ENCODE measurements around the gene GRID1.

The GRID1 gene

DNA sequence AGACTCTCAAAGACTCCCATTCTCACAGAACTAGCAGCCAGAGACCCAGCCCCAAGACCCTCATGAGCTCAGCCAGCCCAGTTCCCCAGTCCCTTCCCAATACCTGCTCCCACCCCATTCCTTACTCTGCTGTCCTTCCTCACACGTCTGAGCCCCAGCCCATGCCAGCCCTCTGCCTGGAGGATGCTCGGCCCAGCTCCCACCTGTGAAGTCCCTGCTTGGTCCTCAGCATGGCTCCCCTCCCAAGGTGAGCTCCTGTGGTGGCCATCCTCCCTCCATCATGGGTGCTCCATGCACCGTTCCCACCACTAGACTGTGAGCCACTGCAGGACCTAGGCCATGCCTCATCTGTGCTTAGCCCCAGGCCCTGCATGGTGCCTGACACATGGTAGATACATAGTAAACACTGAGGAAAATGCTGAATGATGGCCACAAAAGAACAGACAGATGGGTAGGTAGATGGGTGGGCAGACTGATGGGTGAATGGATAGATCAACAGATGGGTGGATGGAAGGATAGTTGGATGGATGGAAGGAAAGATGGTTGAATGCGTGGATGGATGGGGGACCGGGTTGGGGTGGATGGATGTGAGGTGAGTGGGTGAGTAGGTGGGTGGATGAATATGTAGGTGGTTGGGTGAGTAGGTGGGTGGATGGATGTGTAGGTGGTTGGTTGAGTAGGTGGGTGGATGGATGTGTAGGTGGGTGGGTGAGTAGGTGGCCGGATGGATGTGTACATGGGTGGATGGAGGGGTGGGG lies 138.9 kb downstream of the GRID1 start:
- no peak for DNase-seq (ENCODE audit: low read depth)

DNA sequence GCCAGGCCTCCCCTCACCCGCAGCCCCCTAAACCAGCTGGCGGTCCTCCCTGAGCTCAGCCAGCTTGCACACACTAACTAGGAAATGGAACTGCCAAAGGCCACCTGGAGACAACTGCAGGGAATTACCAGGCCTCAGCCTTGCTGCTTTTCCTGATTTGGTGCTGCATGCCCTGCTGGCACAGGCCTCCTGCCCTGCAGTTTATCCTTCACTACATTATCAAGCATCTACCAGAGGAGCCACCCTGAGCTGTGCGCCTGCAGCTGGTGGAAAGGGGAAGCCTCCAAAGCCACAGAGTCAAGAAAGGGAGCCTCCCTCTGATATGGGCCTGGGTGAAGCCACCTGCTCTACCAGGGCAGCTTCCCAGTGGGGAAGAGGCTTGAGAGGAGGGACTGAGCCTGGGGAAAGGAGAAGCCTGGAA lies 139.8 kb downstream of the GRID1 start:
- no peak for DNase-seq (ENCODE audit: low read depth)

DNA sequence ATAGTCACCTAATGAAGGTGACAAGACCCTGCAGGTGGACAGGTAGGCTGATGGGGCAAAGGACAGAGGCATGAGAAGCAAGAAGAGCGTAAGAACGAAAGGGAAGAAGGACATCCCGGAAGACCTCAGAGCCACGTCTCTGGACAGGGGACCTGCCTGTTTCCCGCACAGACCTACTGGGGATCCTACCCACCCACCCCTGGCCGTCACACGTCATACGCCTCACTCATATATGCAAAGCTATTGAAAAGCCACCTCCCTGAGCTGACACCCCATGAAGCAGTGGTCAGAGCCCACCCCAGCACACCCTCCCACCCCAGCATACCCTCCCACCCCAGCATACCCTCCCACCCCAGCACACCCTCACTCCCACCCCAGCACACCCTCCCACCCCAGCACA lies 140.6 kb downstream of the GRID1 start:
- DNase-seq (ENCODE audit: low read depth), result no peak

DNA sequence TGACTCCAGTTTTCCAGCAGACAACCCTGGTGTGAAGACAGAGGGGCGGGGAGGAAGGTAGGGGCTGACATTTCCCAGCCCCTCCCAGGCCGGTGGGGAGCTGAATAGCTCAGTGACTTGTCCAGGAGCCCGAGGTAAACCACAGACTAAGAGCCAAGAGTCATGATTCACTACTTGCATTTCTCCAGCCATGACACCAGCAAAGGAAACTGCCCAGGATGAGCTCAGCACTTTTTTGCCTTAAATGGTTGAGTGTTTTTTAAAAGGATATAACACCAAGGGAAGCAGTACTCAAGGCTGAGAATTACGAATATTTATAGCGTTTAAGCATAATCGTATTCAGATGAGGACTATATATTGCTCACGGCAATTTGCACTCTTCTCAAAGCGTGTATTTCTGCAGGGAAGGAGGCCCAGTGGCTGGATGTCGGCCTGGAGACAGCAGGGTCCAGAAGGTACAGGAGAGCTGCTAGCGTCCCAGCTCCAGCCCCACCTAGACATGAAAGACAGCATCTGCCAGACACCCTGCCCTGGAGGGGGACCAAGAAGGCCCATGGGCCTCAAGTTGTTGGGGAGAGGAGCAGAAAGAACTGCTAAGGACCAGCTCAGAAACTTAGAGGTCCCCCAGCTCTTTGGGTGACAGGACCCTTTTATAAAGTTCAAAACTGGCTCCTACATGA lies 141.4 kb downstream of the GRID1 start:
- DNase-seq (ENCODE audit: low read depth), result no peak

DNA sequence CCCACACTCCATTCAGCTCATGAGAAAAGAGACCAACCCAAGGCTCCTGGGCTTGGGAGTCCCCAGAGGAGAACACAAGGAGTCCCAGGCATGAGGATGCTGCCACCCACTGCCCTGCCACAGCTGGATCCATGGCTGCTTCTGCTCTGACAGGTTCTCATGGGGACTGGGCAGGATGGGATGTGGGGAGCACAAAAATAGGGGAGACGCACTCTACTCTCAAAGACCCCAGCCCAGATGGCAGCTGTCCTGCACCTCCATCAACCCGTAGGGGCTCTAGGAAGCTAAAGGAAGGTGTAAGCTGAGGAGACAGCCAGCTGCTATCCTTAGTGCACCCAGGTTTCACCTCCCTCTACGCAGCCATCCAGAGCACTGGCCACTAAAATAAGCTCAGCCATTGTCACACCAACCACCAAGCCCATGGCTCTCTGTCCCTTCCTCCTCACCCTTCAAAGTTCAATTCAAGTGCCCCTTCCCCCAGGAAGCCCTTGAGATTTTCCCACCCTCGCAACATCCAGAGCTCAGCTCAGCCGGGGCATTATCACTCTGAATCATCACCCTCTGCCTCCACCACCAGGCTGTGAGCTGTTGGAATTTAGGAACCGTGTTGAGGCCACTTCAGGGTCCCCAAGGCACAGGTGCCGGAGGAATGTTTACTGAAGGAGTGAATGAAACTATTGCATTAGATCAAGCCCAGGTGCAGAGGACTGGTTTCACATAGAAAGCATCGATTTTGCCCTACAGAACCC lies 142.1 kb downstream of the GRID1 start:
- DNase-seq (ENCODE audit: low read depth), result no peak

DNA sequence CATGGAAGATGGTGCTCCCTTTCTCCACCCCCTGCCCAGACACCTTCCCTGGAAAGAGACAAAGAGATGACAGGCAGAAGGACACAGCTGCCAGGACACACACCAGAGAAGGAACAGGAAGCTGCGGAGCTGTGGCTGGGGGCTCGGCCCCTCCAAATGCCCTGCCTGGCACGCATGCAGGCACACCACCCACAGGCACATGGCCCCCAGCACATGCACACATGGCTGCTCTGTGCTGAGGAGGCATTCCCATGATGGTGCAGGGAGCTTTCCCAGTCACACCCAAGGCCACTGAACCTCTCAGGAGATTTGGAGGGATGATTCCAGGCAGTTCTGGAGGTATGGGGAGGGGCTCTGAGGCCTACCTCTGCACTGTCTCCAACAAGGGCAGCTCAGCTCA lies 143.3 kb downstream of the GRID1 start:
- DNase-seq (ENCODE audit: low read depth), result no peak

DNA sequence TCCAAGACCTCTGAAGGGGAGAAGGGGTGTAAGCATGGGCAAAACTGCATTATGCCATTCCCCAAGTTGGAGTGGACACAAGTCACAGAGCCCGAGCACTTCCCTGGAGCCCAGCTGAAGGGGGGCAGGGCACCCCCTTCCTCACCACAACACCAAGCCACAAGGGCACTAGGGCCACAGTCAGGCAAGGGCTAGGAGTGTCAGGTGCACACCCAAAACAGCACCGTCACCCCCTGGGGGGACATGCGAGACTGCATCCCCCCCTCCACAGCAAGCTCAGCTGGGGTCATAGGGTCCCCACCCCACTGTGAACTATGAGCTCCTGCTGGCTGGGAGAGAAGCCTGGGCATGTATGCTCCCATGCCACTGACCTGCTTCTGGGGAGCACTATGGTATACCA lies 143.9 kb downstream of the GRID1 start:
- DNase-seq (ENCODE audit: low read depth), result no peak

DNA sequence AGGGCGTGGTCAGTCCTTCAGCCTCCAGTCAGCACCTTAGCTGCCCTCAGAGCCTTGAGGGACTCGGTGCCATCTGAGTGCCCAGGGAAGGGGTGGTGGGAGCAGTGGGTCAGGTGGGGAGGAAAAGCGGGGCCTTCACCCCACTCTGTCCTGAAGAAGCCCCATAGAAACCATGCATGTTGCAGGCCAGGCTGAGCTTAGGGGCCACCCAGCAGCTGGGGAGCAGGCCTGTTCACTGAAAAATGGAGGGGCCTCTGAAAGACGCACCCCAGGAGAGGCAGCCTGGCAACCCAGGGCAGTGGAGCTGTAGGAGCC lies 144.3 kb downstream of the GRID1 start:
- no peak for DNase-seq (ENCODE audit: low read depth)

DNA sequence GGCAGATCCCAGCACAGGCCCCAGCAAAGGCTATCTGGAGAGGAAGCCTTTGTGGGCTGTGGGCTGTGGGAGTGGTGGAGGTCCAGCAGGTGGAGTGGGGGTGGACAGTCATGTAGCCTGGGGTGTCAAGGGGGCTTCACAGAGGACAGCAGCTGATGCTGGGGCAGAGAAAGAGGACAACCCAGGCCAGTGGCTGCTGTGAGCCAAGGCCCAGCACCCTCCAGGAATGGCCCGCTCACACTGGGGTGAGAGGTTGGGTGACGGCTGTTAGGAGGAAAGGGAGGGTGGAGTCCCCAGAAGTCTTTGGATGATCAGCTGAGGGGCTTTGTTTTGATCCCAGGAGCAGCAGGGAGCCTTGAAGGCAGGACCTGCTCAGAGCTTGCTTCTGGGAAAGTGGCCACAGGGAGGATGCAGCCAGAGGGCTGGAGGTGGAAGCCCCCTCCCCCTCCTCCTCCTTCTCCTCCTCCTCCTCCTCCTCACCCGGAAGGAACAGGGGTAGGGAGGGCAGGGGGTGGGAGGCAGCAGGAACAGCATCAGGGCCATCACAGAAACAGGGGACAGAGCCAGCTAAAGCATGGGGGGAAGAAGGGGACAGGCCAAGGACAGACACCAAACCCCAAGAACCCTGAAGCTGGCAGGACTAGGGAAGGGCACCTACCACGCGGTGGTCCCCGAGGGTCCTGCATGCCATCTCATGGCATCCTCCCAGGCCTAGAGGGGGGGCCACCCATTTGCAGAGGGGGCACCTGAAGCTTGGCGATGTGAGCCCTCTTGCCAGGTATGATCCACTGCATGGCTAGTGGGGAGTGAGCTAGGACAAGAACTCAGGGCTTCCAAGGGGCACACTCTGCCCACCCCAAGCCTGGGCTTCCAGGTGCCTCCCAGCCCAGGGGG lies 144.9 kb downstream of the GRID1 start:
- no peak for DNase-seq (ENCODE audit: low read depth)

DNA sequence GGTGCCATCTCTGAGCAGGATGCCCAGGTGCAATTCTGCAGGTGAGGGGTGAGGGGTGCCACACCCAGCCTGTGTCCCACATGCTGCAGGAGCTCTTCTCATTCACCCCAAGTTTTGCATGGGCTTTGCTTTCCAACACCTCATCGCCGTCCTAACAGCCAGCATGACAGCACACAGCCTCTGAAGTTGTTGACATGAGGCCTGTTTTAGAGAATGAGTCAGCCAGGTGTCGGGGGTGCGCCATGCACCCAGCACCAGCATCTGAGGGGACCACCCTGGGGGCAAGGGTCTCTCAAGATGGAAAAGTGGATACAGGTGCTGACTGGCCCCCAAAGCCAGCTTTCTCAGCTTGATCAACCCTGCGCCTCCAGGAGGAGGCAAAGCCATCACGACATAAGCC lies 146.0 kb downstream of the GRID1 start:
- no peak for DNase-seq (ENCODE audit: low read depth)

DNA sequence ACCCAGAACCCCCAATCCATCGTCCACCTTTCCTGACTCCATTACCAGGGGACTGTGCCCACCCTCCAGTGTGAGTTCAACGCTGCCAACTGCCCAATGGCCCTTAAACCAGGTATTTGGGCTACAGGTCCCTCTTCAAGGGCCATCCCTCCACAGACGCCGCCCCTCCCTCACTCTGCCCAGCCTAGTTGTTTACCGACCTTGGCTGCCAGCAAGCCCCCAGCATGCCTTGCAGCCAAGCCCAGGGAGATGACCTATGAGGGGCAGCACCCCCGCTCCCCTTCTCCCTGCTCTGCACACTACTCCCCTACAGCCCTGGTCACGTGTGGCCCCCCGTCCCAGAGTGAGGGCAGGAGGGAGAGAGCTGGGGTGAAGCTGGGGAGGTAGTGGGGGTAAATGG lies 147.3 kb downstream of the GRID1 start:
- DNase-seq (ENCODE audit: low read depth), result no peak

DNA sequence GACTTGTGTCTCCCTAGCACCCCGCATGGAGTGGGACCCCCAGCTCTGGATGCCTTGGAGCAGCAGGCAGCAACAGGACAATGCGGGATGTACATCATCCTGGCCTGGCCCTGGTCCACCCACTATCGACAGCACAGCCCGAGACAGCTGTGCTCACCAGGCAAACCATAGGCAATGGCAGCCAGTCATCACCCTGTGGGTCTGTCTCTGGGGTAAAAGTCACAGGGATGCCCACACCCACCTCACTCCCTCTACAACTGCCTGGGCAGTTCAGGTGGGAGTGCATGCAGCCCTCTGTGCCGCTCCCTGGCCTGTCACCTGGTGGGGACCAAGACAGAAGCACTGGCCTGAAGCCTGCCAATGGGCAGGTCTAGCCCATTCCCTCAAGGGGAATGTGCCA lies 147.8 kb downstream of the GRID1 start:
- DNase-seq (ENCODE audit: low read depth), result no peak

DNA sequence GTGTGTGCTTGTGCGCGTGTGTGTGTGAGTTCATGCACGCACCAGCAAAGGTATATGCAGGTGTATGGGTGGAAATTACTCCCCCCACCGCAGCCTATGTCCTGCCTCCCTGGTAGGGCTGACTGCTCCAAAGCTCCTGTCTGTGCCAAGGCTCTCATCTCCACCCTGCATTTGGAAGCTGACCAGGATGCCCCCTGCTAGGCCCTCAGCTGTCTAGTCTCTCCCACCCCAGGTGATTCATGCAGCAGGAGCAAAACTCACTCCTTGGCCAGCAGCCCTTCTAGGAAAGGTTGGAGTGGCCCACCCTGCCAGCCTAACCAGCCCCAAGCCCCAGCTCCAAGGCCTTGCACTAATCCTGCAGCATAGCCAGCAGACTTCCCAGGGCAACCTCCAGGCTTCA lies 148.4 kb downstream of the GRID1 start:
- DNase-seq (ENCODE audit: low read depth), result no peak

DNA sequence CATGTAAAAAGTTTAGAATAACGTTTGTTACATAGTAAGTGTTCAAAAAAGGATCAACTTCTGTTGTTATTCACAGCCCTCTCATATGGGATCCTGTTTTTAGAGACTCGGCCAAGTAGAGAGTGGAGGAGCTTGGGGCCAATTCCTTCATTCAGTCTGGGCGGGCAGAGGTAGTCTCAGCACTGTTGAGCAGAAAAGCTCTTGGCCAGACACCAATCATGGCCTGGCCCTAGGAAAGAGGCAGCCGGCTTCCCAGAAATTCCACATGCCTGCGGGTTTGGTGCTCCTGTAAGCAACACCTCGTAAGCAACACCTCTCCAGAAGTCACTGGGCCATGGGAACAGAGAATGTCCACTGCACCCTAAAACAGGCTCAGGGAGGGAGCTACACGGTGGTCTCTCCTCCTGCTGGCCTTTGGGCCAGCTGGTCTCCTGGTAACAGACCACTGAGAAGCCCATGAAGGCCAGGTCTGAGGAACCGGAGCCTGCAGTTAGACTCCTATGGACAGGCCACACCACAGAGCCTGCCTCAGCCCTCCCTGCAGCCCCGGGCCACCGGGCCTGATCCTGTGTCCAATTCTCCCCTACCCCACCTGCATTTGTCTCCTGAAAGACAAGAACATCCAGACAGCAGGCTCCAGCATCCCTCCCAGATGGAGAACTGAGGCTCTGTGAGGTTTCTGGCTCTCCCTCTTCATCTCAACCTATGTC lies 149.1 kb downstream of the GRID1 start:
- no peak for DNase-seq (ENCODE audit: low read depth)

DNA sequence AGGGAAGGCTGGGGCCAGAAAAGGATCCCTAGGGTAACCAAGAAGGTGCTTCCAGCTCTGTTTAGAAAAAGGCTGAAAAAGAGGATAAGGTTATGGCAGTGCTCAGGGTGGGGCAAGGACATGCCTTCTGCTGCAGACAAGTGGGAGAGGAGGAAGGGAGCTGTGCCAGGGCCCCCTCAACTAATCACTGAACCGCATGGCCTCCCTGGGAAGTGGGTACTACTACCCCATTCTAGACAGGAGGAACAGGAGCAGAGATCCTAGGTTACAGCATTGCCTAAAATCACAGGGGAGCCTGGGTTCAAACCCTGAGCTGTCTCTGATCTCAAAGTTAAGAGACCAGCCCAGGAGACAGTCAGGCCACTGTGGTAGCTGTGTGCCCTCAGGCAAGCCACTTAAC lies 149.7 kb downstream of the GRID1 start:
- no peak for DNase-seq (ENCODE audit: low read depth)

DNA sequence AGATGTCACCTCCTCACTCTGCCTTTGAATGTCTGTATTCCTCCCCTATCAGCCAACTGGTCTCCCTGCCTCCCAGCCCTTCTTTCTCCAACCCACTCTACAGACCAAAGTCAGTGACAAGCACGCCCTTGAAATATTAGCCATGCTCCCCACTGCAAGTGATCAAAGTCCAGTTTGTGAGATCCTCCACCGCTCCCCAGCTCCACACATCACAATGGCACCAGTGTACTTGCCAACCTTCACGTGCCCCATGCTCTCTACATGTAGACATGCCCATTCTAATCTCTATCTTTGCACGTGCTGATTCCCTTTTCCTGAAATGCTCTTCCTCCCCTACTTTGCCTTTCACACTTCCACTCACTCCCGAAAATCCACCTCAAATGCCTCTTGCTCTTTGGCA lies 150.9 kb downstream of the GRID1 start:
- DNase-seq (ENCODE audit: low read depth), result no peak

DNA sequence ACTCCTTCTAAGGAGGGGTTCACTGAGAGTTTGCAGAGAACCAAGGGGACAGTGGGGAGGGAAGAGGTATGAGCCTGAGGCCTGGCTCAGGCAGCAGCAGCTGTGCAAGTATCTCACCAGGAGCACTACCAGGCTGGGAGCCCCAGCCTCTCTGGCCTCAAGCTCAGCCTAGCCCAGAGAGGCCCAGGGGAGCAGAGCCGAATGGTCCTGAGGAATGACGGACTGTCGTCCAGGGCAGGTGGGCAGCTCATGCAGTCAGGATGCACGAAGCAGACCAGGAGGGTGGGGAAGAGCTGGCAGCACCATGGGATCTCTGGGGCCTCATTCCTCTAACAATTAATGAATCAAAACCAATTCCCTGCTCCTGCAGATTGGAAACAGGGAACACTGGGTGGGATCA lies 151.5 kb downstream of the GRID1 start:
- DNase-seq (ENCODE audit: low read depth), result no peak

DNA sequence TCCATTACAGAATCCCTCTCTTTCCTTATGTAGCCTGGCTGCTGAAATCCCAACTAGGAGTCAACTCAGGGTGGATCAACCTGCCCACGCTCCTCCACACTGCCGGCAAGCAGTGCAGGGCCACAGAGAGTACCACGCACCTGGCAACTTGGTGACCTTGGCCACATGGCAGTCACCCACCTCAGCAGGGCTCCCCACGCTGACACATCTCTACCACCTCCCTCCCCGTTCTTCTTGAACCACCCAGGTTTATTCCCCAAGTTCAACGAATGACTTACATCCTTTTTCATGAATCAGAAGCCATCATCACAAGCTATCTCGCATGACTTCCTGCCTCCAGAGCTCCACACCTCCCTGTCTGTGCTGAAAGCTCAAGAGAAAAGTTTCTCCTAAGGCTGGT lies 153.4 kb downstream of the GRID1 start:
- DNase-seq (ENCODE audit: low read depth), result no peak

DNA sequence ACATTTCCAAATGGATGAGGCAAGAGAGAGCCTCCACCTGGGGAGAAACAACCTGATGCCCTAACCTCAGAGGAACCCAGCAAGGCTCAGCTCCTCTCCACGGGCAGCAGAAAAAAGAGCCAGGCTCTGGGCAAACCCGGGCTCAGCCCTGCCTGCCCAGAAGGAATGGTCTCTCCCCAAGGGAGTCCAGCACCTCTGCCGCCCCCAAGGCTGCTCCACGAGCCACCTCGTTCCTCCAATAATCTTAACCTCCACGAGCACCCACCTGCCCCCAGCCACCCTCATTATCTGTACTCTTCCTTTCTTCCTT lies 154.2 kb downstream of the GRID1 start:
- DNase-seq (ENCODE audit: low read depth), result no peak

DNA sequence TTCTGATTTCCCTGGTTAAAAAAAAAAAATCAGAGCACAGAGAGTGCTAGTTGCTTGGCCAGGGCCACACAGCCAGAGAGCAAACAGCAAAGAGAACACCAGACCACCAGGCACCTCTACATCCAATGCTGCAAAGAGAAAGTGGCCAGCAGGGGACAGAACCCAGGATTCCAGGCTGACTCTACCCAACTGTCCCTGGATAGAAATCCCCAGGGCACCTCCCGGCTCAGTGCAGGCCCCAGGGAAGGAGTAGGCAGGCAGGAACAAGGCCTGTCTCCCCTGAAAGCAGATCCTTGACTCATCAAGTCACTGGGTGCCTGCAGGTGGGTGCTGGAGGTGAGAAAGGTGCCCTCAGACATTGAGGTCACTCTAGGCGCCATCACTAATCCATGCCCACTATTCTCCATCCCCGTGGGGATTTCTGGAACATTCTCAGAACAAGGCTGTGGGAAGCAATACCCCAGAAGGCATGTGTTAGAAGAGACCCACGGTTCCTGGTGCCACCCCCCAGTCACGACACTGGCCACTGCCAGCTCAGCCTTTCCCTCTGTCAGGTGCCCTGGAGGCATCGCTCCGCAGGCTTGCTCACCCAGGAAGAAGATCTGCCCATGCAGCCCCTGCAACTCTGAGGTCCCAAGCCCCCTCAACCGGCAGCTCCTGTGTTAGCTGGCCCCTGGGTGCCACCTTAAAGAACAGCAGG lies 154.8 kb downstream of the GRID1 start:
- DNase-seq (ENCODE audit: low read depth), result no peak

DNA sequence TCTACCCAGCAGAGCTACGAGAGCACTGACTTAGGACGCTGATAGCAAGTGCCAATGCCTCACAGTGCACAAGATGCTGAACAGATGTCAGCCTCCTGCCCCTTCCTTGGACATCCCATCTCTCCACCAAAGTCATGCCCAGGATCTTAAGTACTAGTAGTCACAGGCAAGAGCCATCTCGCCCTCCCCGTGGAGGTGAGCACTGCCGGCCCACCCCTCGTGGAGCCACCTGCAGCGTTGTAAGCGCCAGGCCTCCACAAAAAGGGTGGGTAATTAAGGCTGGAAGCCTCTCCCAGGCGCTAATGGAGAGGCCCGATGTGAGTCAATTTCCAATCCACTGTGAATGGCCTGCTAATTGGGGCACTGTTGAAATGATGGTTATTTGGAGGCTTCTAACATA lies 156.2 kb downstream of the GRID1 start:
- DNase-seq (ENCODE audit: low read depth), result no peak

All from stimulated activated CD8-positive, alpha-beta memory T cell treated with anti-CD3 and anti-CD28 coated beads, Interleukin-12 subunit alpha, Interleukin-12 subunit beta, amount 100 ng/mL, for 1 hour (primary cell).